Activated naive CD8-positive, alpha-beta T cell treated with anti-CD3 and anti-CD28 coated beads for 36 hours (primary cell): ENCODE data around the gene SCGN. TPM values are rescaled to one million over a fixed set of nuclear protein-coding genes. Genes with fewer than 3 reads are reported as not detected.

Experiments used
- DNase-seq: peaks from one replicate; pipeline ENCODE4 v3.0.0; 2021
- H3K27ac Mint-ChIP-seq: one replicate; pipeline ENCODE4 v1.8.0; 2022; ENCODE audit warnings: mild to moderate bottlenecking, moderate library complexity, mixed read lengths
- H3K27me3 Mint-ChIP-seq: one replicate; pipeline ENCODE4 v1.8.0; 2022; ENCODE audit warnings: mild to moderate bottlenecking, mixed read lengths
- H3K36me3 Mint-ChIP-seq: one replicate; pipeline ENCODE4 v1.8.0; 2021; ENCODE audit warnings: mild to moderate bottlenecking, mixed read lengths
- H3K4me1 Mint-ChIP-seq: one replicate; pipeline ENCODE4 v1.8.0; 2021; ENCODE audit warnings: mixed read lengths
- H3K4me3 Mint-ChIP-seq: one replicate; pipeline ENCODE4 v1.8.0; 2022; ENCODE audit warnings: mild to moderate bottlenecking, moderate library complexity, mixed read lengths
- H3K9me3 Mint-ChIP-seq: one replicate; pipeline ENCODE4 v1.8.0; 2022; ENCODE audit warnings: mixed read lengths
- total RNA-seq, 2 experiments: library from RNA; stranded (reverse); gene quantifications; one replicate each; pipeline ENCODE4 v1.2.3, GENCODE V29; 2021

Gene SCGN
- total RNA-seq, 2 experiments from 2014 or later, result not detected

DNA sequence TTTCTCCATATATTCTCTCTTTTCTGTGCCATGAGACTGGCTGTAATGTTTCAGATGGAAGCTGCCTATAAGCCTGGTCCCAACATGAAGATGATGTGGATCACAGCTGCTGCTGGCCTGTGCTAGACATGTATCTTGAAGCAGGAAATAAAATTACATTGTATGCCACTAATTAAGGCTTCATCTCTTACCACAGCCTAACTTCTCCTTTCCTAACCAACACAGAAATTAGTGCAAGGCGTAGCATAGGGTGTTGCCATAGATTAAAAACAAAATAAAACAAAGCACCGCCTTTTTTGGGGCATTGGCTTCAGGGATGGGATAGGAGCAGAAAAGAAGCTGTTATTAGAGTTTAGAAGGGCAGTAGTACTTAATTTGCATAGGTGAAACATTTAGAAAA is 97.8 kb downstream of the SCGN start:
- H3K4me1 Mint-ChIP-seq, result no peaks in the 10 kb centered on the region
- no peak overlapping the region for H3K27ac Mint-ChIP-seq
- no peaks in the 10 kb centered on the region for H3K9me3 Mint-ChIP-seq
- no peaks in the 10 kb centered on the region for H3K36me3 Mint-ChIP-seq
- no peak overlapping the region for H3K4me3 Mint-ChIP-seq
- no peak for DNase-seq
- no peaks in the 10 kb centered on the region for H3K27me3 Mint-ChIP-seq

DNA sequence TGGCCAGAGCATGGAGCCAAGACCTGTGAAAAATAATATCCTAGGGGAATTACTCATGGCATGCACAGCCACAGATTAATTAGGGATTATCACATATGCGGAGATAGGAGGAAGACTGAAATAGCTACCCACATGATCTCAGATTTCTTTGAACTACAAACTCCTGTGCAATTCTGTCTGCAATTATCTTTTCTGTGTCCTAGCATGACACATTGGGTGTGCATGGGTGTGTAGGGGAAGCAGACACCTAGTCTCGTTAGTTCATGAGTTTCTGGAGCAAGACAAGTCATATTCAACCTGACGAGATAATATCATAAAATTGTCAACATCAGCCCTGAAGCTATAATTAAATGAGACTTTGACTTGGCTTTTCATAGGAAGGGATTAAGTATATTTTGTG is 98.9 kb downstream of the SCGN start:
- H3K27me3 Mint-ChIP-seq, result no peaks in the 10 kb centered on the region
- no peaks in the 10 kb centered on the region for H3K4me1 Mint-ChIP-seq
- no peak for DNase-seq
- no peak overlapping the region for H3K27ac Mint-ChIP-seq
- H3K4me3 Mint-ChIP-seq, result no peak overlapping the region
- H3K9me3 Mint-ChIP-seq, result no peaks in the 10 kb centered on the region
- H3K36me3 Mint-ChIP-seq, result no peaks in the 10 kb centered on the region

Other genes with a start within 250 kb of the SCGN start
- gene SLC17A4, start 102.5 kb downstream of the SCGN start, total RNA-seq, result not detected
- not detected for gene SLC17A1, start 179.8 kb downstream of the SCGN start, total RNA-seq
- not detected for gene SLC17A3, start 222.0 kb downstream of the SCGN start, total RNA-seq